Karpas-422 (cell line): ENCODE results near the gene AMMECR1L. TPM values are rescaled to one million over a fixed set of nuclear protein-coding genes. Genes with fewer than 3 reads are reported as not detected.
"Not testable (repeated sequence)": the region's sequence is repeated elsewhere in the genome, so short reads cannot be mapped to it uniquely, and the experiment has no call there.

Source experiments
- DNase-seq: peaks from one replicate; pipeline ENCODE4 v3.0.0-alpha.2; 2015
- H2AFZ ChIP-seq: fragments of 200-600 bp; sonication (generic); 2 replicates; pipeline ENCODE4 v1.6.1; 2014; ENCODE audit warnings: antibody characterized with exemption, low read length, mixed read lengths
- H3K27ac ChIP-seq: fragments of 200-600 bp; sonication (generic); 2 replicates; pipeline ENCODE4 v1.5.1; 2014; ENCODE audit warnings: mild to moderate bottlenecking, low read length, moderate library complexity
- H3K27me3 ChIP-seq: fragments of 200-600 bp; sonication (generic); 2 replicates; pipeline ENCODE4 v1.6.1; 2014; ENCODE audit warnings: low read length, mixed read lengths
- H3K36me3 ChIP-seq: fragments of 200-600 bp; sonication (generic); 2 replicates; pipeline ENCODE4 v1.6.1; 2014; ENCODE audit warnings: low read length, mixed read lengths; ENCODE audit not compliant: insufficient read depth
- H3K4me1 ChIP-seq: fragments of 200-600 bp; sonication (generic); 2 replicates; pipeline ENCODE4 v1.6.1; 2014; ENCODE audit warnings: mild to moderate bottlenecking, low read length, mixed read lengths
- H3K4me2 ChIP-seq: fragments of 200-600 bp; sonication (generic); 2 replicates; pipeline ENCODE4 v1.6.1; 2014; ENCODE audit warnings: low read length, low read depth, mild to moderate bottlenecking; ENCODE audit not compliant: poor library complexity, severe bottlenecking
- H3K4me3 ChIP-seq: fragments of 200-600 bp; sonication (generic); 2 replicates; pipeline ENCODE4 v1.5.1; 2014; ENCODE audit warnings: mild to moderate bottlenecking, antibody characterized with exemption, low read length, mixed read lengths
- H3K79me2 ChIP-seq: fragments of 200-600 bp; sonication (generic); 2 replicates; pipeline ENCODE4 v1.6.1; 2014; ENCODE audit warnings: mild to moderate bottlenecking, low read length, mixed read lengths
- H3K9ac ChIP-seq: fragments of 200-600 bp; sonication (generic); 2 replicates; pipeline ENCODE4 v1.6.0; 2014; ENCODE audit warnings: low read length
- H3K9me2 ChIP-seq: fragments of 200-600 bp; sonication (generic), shearing (Covaris generic); replicated peaks from 2 replicates; pipeline ENCODE4 v1.6.0; 2014; ENCODE audit warnings: mild to moderate bottlenecking, low read length, moderate library complexity; ENCODE audit not compliant: insufficient read depth
- H3K9me3 ChIP-seq: fragments of 300-700, 200-600 bp; sonication (generic); 2 replicates; pipeline ENCODE4 v1.6.1; 2014; ENCODE audit warnings: low read length, mixed read lengths
- H4K20me1 ChIP-seq: fragments of 200-600 bp; sonication (generic); 2 replicates; pipeline ENCODE4 v1.6.1; 2014; ENCODE audit warnings: mild to moderate bottlenecking, antibody characterized with exemption, low read length, low read depth; ENCODE audit not compliant: insufficient read depth
- total RNA-seq: library from RNA; depleted of rRNA; stranded (reverse); fragments of >200 nt; shearing (Covaris generic); gene quantifications from 2 replicates; pipeline ENCODE4 v1.2.3, GENCODE V29; 2014; ENCODE audit warnings: low replicate concordance; rRNA removed

The AMMECR1L gene
- 6.4 and 8.2 TPM in 2 replicates for total RNA-seq

DNA sequence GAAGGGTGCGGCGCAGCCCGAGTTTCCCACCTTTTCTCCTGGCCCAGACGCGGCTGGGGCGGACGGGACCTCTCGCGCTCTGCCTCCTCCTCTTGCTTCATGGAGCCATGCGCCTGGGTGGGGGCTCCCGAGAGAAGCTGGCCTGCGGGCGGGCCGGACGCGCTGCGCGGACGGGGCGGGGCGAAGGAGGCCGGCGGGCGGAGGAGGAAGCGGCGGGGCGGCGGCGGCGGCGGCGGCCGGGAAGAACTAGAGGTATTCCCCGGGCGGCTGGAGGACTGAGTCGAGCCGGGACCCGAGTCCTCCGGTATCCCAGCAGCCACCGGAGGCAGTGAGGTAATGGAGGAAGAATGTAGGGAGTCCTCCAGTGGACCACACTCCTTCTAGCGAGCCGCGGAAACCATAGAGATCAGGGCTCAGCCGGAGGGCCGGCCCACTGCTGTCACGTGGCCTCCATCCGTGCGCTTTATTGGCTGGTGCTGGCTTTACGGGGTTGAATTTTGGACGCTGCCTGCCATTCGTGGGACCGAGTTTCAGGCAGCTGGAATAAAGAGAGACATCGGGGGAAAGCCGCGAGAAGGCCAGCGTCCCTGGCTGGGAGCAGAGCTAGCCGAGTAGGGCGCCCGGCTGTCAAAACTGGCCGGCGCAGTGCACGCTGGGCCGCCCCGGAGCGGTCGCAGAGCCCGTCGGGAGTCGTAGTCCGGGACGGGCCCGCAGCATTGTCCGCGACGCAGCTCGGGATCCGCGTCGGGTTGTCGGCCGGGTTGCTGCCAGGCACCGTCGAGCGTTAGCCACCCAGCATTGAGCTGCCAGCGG lies at the start of gene AMMECR1L:
Gene AMMECR1L (minus strand): TSS at position 177 of the 813 bp plus-strand sequence. CDS start 11,722 bp downstream, outside the sequence.
- not testable (repeated sequence) for H3K27me3 ChIP-seq, H4K20me1 ChIP-seq, H3K9me2 ChIP-seq, H3K9me3 ChIP-seq, H2AFZ ChIP-seq
- peak; percentile 85 for DNase-seq
- H3K27ac ChIP-seq, result peak within 1 kb of the TSS; percentile 47
- peaks cover 12% of the 10 kb centered on the region; the same call in 1 of the 2 replicates for H3K36me3 ChIP-seq
- H3K9ac ChIP-seq, result peak within 1 kb of the TSS; percentile 78
- peak within 1 kb of the TSS; percentile 97 for H3K4me3 ChIP-seq
- peak within 1 kb of the TSS; percentile 95 for H3K4me2 ChIP-seq
- peaks cover 41% of the 10 kb centered on the region for H3K79me2 ChIP-seq
- H3K4me1 ChIP-seq, result peaks cover 41% of the 10 kb centered on the region

DNA sequence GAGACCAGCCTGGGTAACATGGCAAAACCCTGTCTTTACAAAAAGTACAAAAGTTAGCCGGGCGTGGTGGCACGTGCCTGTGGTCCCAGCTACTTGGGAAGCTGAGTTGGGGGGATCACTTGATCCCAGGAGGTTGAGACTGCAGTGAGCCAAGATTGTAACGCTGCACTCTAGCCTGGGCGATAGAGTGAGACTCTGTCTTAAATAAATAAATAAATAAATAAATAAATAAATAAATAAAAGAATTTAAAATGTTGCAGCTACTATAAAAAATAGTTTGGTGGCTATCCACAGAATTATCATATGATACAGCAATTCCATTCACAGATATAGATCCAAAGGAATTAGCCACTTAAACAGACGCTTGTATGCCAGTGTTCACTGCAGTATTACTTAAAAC lies 49.6 kb upstream of the AMMECR1L start:
- Histone ChIP-seq H3K27ac (no peak overlapping the region), H2AFZ (no peak overlapping the region), H3K27me3 (no peaks in the 10 kb centered on the region), H3K4me3 (no peak overlapping the region), H3K4me1 (no peaks in the 10 kb centered on the region), H3K9me2 (no peaks in the 10 kb centered on the region), H4K20me1 (no peaks in the 10 kb centered on the region), H3K9me3 (no peaks in the 10 kb centered on the region), H3K9ac (no peak overlapping the region), H3K79me2 (no peaks in the 10 kb centered on the region), H3K36me3 (no peaks in the 10 kb centered on the region), H3K4me2 (no peak overlapping the region)
- no peak for DNase-seq

DNA sequence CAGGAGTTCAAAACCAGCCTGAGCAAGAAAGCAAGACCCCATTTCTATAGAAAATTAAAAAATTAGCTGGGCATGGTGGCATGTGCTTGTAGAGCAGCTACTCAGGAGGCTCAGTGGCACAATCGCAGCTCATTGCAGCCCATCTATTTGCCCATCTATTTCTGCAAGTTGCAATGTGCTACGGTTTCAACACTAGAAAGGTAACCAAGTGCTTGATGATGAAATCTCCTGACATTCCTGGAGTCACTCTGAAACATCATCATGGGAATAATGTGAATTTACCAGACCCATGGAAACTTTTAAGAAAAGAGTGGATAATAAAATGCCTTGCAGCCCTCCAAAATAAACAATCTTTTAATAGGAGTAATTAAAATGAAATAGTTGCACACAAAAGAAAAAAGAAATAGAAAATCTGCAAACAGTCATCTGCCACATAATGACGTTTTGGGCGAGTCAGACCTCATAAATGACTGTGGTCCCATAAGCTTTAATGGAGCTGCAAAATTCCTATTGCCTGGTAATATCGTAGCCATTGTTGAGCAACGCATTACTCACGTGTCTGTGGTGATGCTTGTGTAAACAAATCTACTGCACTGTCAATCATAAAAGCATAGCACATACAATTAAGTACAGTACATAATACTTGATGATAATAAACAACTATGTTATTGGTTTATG lies 46.6 kb upstream of the AMMECR1L start:
- Histone ChIP-seq H3K4me1 (no peaks in the 10 kb centered on the region), H3K9ac (no peak overlapping the region), H3K27me3 (no peaks in the 10 kb centered on the region), H3K4me3 (no peak overlapping the region), H3K9me2 (no peaks in the 10 kb centered on the region), H3K36me3 (no peaks in the 10 kb centered on the region), H2AFZ (no peak overlapping the region), H3K4me2 (no peak overlapping the region), H3K9me3 (no peaks in the 10 kb centered on the region), H3K27ac (no peak overlapping the region), H3K79me2 (no peaks in the 10 kb centered on the region), H4K20me1 (no peaks in the 10 kb centered on the region)
- DNase-seq, result no peak

DNA sequence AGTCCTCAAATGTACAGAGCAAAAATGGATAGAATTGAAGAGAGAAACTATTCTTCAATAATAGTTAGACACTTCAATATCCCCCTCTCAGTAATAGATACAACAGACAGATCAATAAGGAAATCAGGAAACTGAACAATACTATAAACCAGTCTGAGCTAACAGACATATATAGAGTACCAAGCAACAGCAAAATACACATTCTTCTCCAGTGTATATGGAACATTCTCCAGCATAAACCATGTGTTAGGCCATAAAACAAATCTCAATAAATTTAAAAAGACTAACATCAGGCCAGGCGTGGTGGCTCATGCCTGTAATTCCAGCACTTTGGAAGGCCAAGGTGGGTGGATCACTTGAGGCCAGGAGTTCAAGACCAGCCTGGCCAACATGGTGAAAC lies 43.7 kb upstream of the AMMECR1L start:
- Histone ChIP-seq H3K36me3 (no peaks in the 10 kb centered on the region), H3K4me2 (no peak overlapping the region), H3K79me2 (no peaks in the 10 kb centered on the region), H4K20me1 (no peaks in the 10 kb centered on the region), H3K27me3 (no peaks in the 10 kb centered on the region), H2AFZ (no peak overlapping the region), H3K4me3 (no peak overlapping the region), H3K27ac (no peak overlapping the region), H3K4me1 (no peaks in the 10 kb centered on the region), H3K9me2 (no peaks in the 10 kb centered on the region), H3K9me3 (no peaks in the 10 kb centered on the region), H3K9ac (no peak overlapping the region)
- no peak for DNase-seq

DNA sequence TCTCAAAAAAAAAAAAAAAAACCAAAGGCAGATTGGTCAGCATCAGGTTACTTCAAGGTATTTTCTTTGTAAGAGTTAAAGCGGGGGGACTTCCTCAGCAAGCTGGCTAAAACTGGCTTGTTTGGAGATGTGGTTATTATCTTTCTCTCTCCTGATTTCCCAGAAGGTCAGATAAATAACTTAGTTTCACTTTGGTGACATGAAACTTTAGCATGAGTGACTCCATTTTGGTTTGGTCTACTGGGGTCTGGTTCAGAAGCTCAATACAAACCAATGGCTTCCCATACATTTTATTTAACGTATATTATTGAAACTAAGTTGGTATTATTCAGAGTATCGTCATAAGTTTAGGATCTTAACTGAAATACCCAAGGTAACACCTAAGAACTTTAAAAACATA lies 41.6 kb upstream of the AMMECR1L start:
- no peak overlapping the region for H3K27ac ChIP-seq
- H3K36me3 ChIP-seq, result no peaks in the 10 kb centered on the region
- no peak overlapping the region for H3K9ac ChIP-seq
- no peaks in the 10 kb centered on the region for H3K9me2 ChIP-seq
- no peak overlapping the region for H3K4me2 ChIP-seq
- no peak overlapping the region for H2AFZ ChIP-seq
- H3K27me3 ChIP-seq, result no peaks in the 10 kb centered on the region
- no peaks in the 10 kb centered on the region for H3K9me3 ChIP-seq
- DNase-seq, result no peak
- no peaks in the 10 kb centered on the region for H3K4me1 ChIP-seq
- H4K20me1 ChIP-seq, result no peaks in the 10 kb centered on the region
- no peaks in the 10 kb centered on the region for H3K79me2 ChIP-seq
- no peak overlapping the region for H3K4me3 ChIP-seq

DNA sequence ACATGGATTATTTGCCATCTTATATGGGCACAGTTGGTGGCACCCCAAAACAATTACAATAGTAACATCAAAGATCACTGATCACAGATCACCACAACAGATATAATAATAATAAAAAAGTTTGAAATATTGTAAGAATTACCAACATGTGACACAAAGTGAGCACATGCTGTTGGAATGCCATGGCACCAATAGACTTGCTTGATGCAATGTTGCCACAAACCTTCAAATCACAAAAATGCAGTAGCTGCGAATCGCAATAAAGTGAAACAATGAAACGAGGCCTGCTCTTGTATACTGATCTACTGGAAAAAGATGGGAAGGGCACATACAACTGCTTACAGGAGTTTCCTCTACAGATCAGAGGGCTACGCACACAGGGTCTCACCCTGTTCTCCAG lies 32.2 kb upstream of the AMMECR1L start:
- no peak overlapping the region for H3K4me2 ChIP-seq
- H3K9me3 ChIP-seq, result no peaks in the 10 kb centered on the region
- no peak overlapping the region for H3K27ac ChIP-seq
- no peaks in the 10 kb centered on the region for H3K9me2 ChIP-seq
- H2AFZ ChIP-seq, result no peak overlapping the region
- H3K4me3 ChIP-seq, result no peak overlapping the region
- no peaks in the 10 kb centered on the region for H3K4me1 ChIP-seq
- H4K20me1 ChIP-seq, result no peaks in the 10 kb centered on the region
- DNase-seq, result no peak
- H3K27me3 ChIP-seq, result no peaks in the 10 kb centered on the region
- H3K9ac ChIP-seq, result no peak overlapping the region
- no peaks in the 10 kb centered on the region for H3K36me3 ChIP-seq
- H3K79me2 ChIP-seq, result no peaks in the 10 kb centered on the region

DNA sequence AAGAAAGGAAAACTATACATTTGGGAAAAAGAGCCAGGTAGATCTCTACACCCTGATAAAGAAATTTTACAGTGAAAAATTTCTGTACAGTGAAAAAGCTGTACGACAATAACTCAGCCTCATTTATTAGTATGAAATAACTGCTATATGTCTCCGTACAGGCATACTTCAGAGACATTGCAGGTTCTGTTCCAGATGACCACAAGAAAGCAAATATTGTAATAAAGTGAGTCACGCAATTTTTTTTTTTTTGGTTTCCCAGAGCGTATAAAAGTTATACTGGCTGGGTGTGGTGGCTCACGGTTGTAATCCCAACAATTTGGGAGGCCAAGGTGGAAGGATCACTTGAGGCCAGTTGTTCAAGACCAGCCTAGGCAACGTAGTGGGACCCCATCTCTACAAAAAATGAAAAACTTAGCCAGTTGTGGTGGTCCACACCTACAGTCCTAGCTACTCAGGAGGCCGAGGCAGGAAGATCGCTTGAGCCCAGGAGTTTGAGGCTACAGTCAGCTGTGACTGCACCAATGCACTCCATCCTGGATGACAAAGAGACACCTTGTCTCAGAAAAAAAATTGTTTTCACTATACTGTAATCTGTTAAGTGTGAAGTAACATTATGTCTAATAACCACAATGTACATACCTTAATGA lies 28.2 kb upstream of the AMMECR1L start:
- no peak overlapping the region for H3K9ac ChIP-seq
- no peak overlapping the region for H2AFZ ChIP-seq
- no peak overlapping the region for H3K27ac ChIP-seq
- DNase-seq, result no peak
- H3K9me2 ChIP-seq, result no peaks in the 10 kb centered on the region
- H3K9me3 ChIP-seq, result no peaks in the 10 kb centered on the region
- no peak overlapping the region for H3K4me2 ChIP-seq
- no peaks in the 10 kb centered on the region for H3K79me2 ChIP-seq
- H3K4me3 ChIP-seq, result no peak overlapping the region
- no peaks in the 10 kb centered on the region for H4K20me1 ChIP-seq
- H3K4me1 ChIP-seq, result no peaks in the 10 kb centered on the region
- no peaks in the 10 kb centered on the region for H3K27me3 ChIP-seq
- H3K36me3 ChIP-seq, result no peaks in the 10 kb centered on the region

DNA sequence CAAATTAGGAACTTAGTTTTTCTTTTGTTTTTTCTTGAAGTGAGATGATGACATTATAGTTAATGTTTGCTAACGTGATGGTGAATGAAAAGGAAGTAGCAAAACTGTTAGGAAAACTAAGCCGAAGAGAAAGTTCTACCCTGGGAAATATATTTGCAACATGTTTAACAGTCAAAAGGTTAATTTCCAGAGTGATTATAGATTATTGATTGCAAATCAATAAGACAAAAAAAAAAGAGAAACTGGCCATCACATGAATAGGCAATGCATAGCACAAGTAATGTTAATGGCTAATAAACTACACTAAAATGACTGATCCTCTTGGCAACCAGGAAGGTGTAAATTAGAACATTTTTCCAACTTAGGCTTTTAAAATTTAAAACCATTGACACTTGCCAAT lies 26.0 kb upstream of the AMMECR1L start:
- H3K79me2 ChIP-seq, result no peaks in the 10 kb centered on the region
- no peaks in the 10 kb centered on the region for H3K9me3 ChIP-seq
- no peak overlapping the region for H3K27ac ChIP-seq
- no peaks in the 10 kb centered on the region for H3K36me3 ChIP-seq
- H4K20me1 ChIP-seq, result no peaks in the 10 kb centered on the region
- H3K4me3 ChIP-seq, result no peak overlapping the region
- H3K4me1 ChIP-seq, result no peaks in the 10 kb centered on the region
- H2AFZ ChIP-seq, result no peak overlapping the region
- H3K4me2 ChIP-seq, result no peak overlapping the region
- DNase-seq, result no peak
- no peak overlapping the region for H3K9ac ChIP-seq
- H3K9me2 ChIP-seq, result no peaks in the 10 kb centered on the region
- H3K27me3 ChIP-seq, result no peaks in the 10 kb centered on the region
